OCI-LY7 (cell line): ENCODE results near the gene RAB1B.

Experiments used
- CTCF ChIP-seq: fragments of 200-600 bp; sonication (generic); conservative IDR thresholded peaks from 2 replicates; pipeline ENCODE4 v1.5.1; 2014; ENCODE audit warnings: mild to moderate bottlenecking, antibody characterized with exemption, low read length, moderate library complexity, mixed read lengths
- EZH2phosphoT487 ChIP-seq: fragments of 200-600 bp; sonication (generic); IDR thresholded peaks from 2 replicates; pipeline ENCODE4 v1.6.1; 2018; ENCODE audit warnings: low read depth, borderline replicate concordance, mild to moderate bottlenecking, mixed run types, antibody characterized with exemption, low read length, moderate library complexity, mixed read lengths

- TF ChIP-seq CTCF: no peak
- TF ChIP-seq EZH2phosphoT487: no peak
Measured at GRCh38 chr11:66312549-66313320, 44.3 kb downstream of the RAB1B start.
